ENCODE measurements around the gene CHAT.

CHAT gene

GRCh38 chr10:49624629-49625028 lies 10.8 kb downstream of the CHAT start:
- no peak for TF ChIP-seq SIN3A (IDR thresholded peaks at IDR 0.05; ENCODE audit: borderline replicate concordance, insufficient read depth, low read length)
- TF ChIP-seq REST (IDR thresholded peaks at IDR 0.05; ENCODE audit: insufficient read depth in 1 of 2, low read depth in 2 of 2, low read length in 2 of 2), result no peak
- no peak for TF ChIP-seq TAF1 (IDR thresholded peaks at IDR 0.05; ENCODE audit: borderline replicate concordance, insufficient read depth, low read length)

- TF ChIP-seq FOXP2 (optimal IDR thresholded peaks at IDR 0.05; ENCODE audit: borderline replicate concordance, extremely low read depth, extremely low read length, insufficient read depth), result no peak
- no peak for TF ChIP-seq POLR2AphosphoS5 (IDR thresholded peaks at IDR 0.05; ENCODE audit: low read depth, low read length)
- TF ChIP-seq SIN3A (IDR thresholded peaks at IDR 0.05; ENCODE audit: borderline replicate concordance, insufficient read depth, low read length), result no peak
- no peak for TF ChIP-seq REST (IDR thresholded peaks at IDR 0.05; ENCODE audit: insufficient read depth in 1 of 2, low read depth in 2 of 2, low read length in 2 of 2)
Measured at GRCh38 chr10:49625411-49625810, 11.6 kb downstream of the CHAT start.

DNA sequence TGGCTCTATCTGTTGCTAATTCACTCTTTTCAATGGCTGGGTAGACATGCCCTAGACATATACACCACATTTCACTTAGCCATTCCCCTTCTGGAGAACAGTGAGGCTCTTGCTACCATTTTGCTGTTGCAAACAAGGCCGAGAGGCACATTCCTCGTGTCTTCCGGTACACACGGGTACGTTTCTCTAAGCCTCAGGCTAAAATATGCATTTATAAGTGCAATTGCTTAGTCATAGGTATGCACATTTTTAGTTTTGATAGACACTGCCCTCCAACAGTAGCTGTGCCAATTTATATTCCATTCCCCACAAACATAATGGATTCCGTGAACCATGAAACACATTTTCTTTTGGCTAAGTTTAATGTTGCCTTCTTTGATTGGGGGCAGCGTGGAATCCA lies 13.2 kb downstream of the CHAT start:
- TF ChIP-seq SIN3A (IDR thresholded peaks at IDR 0.05; ENCODE audit: borderline replicate concordance, insufficient read depth, low read length), result no peak
- TF ChIP-seq REST (IDR thresholded peaks at IDR 0.05; ENCODE audit: insufficient read depth in 1 of 2, low read depth in 2 of 2, low read length in 2 of 2), result no peak
- no peak for TF ChIP-seq POLR2AphosphoS5 (IDR thresholded peaks at IDR 0.05; ENCODE audit: low read depth, low read length)
- TF ChIP-seq FOXP2 (optimal IDR thresholded peaks at IDR 0.05; ENCODE audit: borderline replicate concordance, extremely low read depth, extremely low read length, insufficient read depth), result no peak

DNA sequence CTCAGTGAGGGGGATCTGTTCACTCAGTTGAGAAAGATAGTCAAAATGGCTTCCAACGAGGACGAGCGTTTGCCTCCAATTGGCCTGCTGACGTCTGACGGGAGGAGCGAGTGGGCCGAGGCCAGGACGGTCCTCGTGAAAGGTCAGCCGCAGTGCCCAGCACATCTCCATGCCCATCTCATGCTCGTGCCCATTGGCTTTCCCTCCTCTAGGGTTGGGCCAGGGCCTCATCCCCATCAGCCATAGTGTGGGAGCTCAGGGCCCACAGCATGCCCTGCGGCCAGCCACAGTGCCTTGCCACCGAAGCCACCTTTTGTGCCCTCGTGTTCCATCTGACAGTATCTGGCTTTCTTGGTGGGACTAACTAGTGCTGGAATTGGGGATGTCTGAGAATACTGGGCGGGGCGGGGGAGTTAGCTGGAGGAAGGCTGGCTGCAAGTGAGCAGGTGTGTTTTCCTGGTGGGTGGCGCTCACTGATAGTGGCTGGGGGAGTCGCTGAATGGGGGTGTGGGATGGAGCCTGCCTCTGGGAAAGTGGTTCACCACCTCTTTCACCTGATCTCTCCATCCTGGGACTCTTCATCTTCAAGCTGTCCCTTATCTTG lies 13.9 kb downstream of the CHAT start:
- no peak for TF ChIP-seq TAF1 (IDR thresholded peaks at IDR 0.05; ENCODE audit: borderline replicate concordance, insufficient read depth, low read length)
- TF ChIP-seq FOXP2 (optimal IDR thresholded peaks at IDR 0.05; ENCODE audit: borderline replicate concordance, extremely low read depth, extremely low read length, insufficient read depth), result no peak
- no peak for TF ChIP-seq SIN3A (IDR thresholded peaks at IDR 0.05; ENCODE audit: borderline replicate concordance, insufficient read depth, low read length)
- TF ChIP-seq REST (IDR thresholded peaks at IDR 0.05; ENCODE audit: insufficient read depth in 1 of 2, low read depth in 2 of 2, low read length in 2 of 2), result no peak
- TF ChIP-seq POLR2AphosphoS5 (IDR thresholded peaks at IDR 0.05; ENCODE audit: low read depth, low read length), result no peak

- no peak for TF ChIP-seq REST (IDR thresholded peaks at IDR 0.05; ENCODE audit: insufficient read depth in 1 of 2, low read depth in 2 of 2, low read length in 2 of 2)
- no peak for TF ChIP-seq SIN3A (IDR thresholded peaks at IDR 0.05; ENCODE audit: borderline replicate concordance, insufficient read depth, low read length)
- no peak for TF ChIP-seq TAF1 (IDR thresholded peaks at IDR 0.05; ENCODE audit: borderline replicate concordance, insufficient read depth, low read length)
- TF ChIP-seq POLR2AphosphoS5 (IDR thresholded peaks at IDR 0.05; ENCODE audit: low read depth, low read length), result no peak
- no peak for TF ChIP-seq FOXP2 (optimal IDR thresholded peaks at IDR 0.05; ENCODE audit: borderline replicate concordance, extremely low read depth, extremely low read length, insufficient read depth)
Measured at GRCh38 chr10:49628599-49628998, 14.8 kb downstream of the CHAT start.

Data from PFSK-1 (cell line).